ENCODE measurements around the gene BLMH. TPM values are rescaled to one million over a fixed set of nuclear protein-coding genes. Genes with fewer than 3 reads are reported as not detected.
"Not testable (repeated sequence)": the region's sequence is repeated elsewhere in the genome, so short reads cannot be mapped to it uniquely, and the experiment has no call there.

BLMH gene
- total RNA-seq, 2 experiments from 2014 or later, result 68.0 to 70.5 TPM

DNA sequence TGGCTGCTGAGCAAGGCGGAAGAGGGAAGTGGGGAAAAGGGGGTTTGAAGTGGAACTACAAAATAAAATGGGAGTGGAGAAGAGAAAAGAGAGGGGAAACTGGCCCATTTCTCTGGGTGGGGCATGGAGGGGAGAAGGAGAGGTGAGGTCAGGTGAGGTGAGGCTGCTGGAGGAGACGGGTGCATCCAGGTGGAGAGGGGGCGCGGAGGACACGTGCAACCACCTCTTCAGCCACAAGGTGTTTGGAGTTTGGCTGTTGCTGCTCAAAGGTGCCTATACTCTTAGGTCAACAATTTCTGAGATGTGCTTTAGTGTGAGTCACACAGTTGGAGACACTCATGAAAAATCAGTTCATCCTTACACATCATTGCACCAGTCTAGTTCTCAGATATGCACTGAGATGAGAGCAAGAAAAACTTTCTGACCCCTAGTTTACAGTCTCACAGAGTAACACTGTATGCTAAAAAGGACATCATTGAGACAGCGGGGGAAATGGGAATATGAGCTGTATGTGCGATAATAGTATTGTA, 61.1 kb downstream of the BLMH start:
- no peak overlapping the region for H3K27ac Mint-ChIP-seq
- CTCF ChIA-PET, result no interaction called here

GRCh38 chr17:30230009-30230408, 61.7 kb downstream of the BLMH start:
- H3K9me3 Mint-ChIP-seq (ENCODE audit: low read depth); CTCF ChIA-PET; H3K4me3 Mint-ChIP-seq; H3K4me1 Mint-ChIP-seq; DNase-seq; H3K36me3 Mint-ChIP-seq; ATAC-seq; H3K27ac Mint-ChIP-seq: not testable (repeated sequence)
- peaks cover 60% of the 10 kb centered on the region for H3K27me3 Mint-ChIP-seq

More for the DNA sequence above, 61.1 kb downstream of the BLMH start:
- DNase-seq (no peak), ATAC-seq (no peak)
- H3K36me3 Mint-ChIP-seq, result no peaks in the 10 kb centered on the region
- H3K27me3 Mint-ChIP-seq, result peaks cover 62% of the 10 kb centered on the region
- H3K4me1 Mint-ChIP-seq, result peaks cover 7% of the 10 kb centered on the region
- H3K9me3 Mint-ChIP-seq (ENCODE audit: low read depth), result no peaks in the 10 kb centered on the region
- H3K4me3 Mint-ChIP-seq, result no peak overlapping the region

DNA sequence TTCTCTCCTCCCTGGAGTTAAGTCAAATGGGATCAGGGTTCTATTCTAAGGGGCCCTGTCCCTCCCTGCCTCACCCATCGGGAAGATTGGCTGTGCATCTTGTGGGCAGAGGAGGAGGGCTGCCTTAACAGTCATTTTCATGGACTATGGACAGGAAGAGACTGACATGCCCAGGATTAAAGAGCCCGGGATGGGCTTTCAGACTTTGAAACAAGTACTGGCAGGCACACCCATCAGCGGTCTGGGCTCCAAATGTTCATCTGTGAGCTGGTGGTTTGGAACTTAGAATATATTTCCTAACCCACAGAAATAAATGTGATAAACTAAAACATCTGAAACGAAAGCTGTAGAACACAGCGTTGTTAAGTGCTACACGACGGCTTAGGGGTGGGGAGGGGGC, 62.7 kb downstream of the BLMH start:
- no peak overlapping the region for H3K27ac Mint-ChIP-seq
- no peaks in the 10 kb centered on the region for H3K36me3 Mint-ChIP-seq
- H3K4me1 Mint-ChIP-seq, result peaks cover 2% of the 10 kb centered on the region
- no peak for DNase-seq
- H3K9me3 Mint-ChIP-seq (ENCODE audit: low read depth), result no peaks in the 10 kb centered on the region
- no peak for ATAC-seq
- H3K27me3 Mint-ChIP-seq, result peaks cover 50% of the 10 kb centered on the region
- no peak overlapping the region for H3K4me3 Mint-ChIP-seq
- CTCF ChIA-PET, result no interaction called here

- DNase-seq, result no peak
- H3K27me3 Mint-ChIP-seq, result peaks cover 40% of the 10 kb centered on the region
- no peaks in the 10 kb centered on the region for H3K9me3 Mint-ChIP-seq (ENCODE audit: low read depth)
- CTCF ChIA-PET, result no interaction called here
- no peak for ATAC-seq
- peaks cover 2% of the 10 kb centered on the region for H3K4me1 Mint-ChIP-seq
- H3K36me3 Mint-ChIP-seq, result no peaks in the 10 kb centered on the region
- H3K27ac Mint-ChIP-seq, result no peak overlapping the region
- no peak overlapping the region for H3K4me3 Mint-ChIP-seq
Measured at GRCh38 chr17:30228011-30228410, 63.7 kb downstream of the BLMH start.

DNA sequence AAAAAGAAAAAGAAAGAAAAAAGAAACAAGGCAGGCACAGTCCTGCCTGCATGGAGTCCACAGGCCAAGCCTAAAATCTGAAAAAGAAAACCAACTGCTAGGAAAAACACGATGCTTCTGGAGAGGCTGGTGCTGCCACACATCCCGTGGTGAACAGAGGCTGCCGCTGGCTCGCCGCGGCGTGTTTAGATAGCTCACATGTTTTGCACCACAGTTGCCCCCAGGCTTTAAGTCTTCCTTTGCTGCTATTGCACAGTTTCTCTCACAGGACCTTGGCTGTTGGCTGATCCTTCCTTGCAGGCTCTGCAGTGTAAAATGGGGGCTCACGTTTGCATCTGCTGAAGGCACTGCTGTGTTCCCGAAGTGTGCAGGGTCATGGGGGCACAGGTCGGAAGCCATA, 64.9 kb downstream of the BLMH start:
- peaks cover 29% of the 10 kb centered on the region for H3K27me3 Mint-ChIP-seq
- ATAC-seq (no peak), DNase-seq (no peak)
- H3K36me3 Mint-ChIP-seq, result no peaks in the 10 kb centered on the region
- no peak overlapping the region for H3K4me3 Mint-ChIP-seq
- CTCF ChIA-PET, result no interaction called here
- no peak overlapping the region for H3K27ac Mint-ChIP-seq
- H3K9me3 Mint-ChIP-seq (ENCODE audit: low read depth), result no peaks in the 10 kb centered on the region
- peaks cover 2% of the 10 kb centered on the region for H3K4me1 Mint-ChIP-seq

GRCh38 chr17:30225919-30226553, 65.7 kb downstream of the BLMH start:
- Mint-ChIP-seq H3K36me3 (no peaks in the 10 kb centered on the region), H3K4me1 (peaks cover 2% of the 10 kb centered on the region), H3K27me3 (peaks cover 26% of the 10 kb centered on the region), H3K9me3 (ENCODE audit: low read depth) (no peaks in the 10 kb centered on the region), H3K27ac (no peak overlapping the region), H3K4me3 (no peak overlapping the region)
- CTCF ChIA-PET, result no interaction called here
- ATAC-seq (no peak), DNase-seq (no peak)

DNA sequence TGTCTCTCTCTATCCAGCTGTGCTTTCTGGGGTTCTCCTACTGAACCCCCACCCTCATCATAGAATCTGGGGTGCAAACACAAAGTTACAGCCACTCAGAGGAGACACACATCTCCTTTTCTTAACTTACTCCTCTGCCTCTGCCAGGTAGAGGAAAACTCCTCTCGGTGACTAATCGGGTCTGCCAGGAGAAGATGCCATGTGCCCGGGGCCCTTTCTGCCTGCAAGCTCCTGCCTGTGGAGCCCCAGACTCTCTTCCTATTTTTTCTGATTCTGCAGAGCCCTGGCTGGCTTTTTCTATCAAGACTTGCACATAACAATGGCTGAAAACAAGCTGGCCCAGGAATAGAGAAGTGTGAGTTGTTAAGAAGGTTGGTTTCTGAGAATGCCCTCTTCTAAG, 66.6 kb downstream of the BLMH start:
- no peak for DNase-seq
- H3K27ac Mint-ChIP-seq, result no peak overlapping the region
- H3K9me3 Mint-ChIP-seq (ENCODE audit: low read depth), result no peaks in the 10 kb centered on the region
- no peak for ATAC-seq
- peaks cover 16% of the 10 kb centered on the region for H3K27me3 Mint-ChIP-seq
- H3K36me3 Mint-ChIP-seq, result no peaks in the 10 kb centered on the region
- H3K4me3 Mint-ChIP-seq, result no peak overlapping the region
- H3K4me1 Mint-ChIP-seq, result peaks cover 1% of the 10 kb centered on the region
- CTCF ChIA-PET, result no interaction called here

DNA sequence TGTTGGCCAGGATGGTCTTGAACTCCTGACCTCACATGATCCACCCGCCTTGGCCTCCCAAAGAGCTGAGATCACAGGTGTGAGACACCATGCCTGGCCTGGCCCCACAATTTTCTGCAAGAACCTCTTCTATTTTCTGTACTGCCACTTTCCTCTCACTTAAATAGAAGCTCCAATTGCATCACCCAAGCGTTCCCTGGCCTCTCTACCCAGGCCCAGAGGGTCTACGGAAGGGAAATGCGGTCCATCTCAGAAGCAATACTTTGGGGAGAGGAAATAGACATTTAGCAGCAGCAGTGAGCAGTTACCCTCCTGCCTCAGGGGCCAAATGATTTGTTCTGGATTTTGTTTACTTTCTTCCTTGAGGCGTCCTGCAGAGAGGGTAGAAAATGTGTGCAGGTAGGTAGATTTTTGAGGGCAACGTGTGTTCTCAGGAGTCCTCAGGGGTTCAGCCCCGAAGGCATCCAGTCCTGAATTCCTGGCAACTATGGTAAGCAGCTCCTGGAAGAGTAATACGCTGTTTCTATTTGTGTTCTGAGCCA, 67.3 kb downstream of the BLMH start:
- Mint-ChIP-seq H3K9me3 (ENCODE audit: low read depth) (no peaks in the 10 kb centered on the region), H3K36me3 (no peaks in the 10 kb centered on the region), H3K4me3 (no peak overlapping the region), H3K27ac (no peak overlapping the region), H3K27me3 (peaks cover 13% of the 10 kb centered on the region), H3K4me1 (no peaks in the 10 kb centered on the region)
- CTCF ChIA-PET, result no interaction called here
- no peak for ATAC-seq
- no peak for DNase-seq

DNA sequence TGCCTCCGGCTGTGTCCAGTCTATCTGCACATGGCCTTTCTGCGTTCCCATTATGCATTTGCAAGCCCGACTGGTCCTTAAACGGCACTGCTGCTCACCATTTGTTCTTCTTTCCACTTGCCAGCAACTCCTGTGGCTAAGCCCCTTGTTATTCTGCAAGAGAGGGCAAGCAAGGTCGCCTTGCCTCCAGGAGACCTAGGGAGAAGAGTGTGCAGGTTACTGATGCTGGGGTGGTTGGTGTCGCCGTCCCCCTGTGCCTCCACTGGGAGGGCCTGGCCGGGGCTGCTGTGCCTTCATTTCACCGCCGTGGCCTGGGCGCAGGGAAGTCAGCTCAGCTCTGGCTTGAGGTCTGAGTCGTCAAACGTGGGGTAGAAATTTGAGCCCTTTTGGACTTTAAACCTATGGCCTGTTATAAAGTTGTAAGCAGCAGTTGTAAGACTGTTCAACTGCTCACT, 69.0 kb downstream of the BLMH start:
- Mint-ChIP-seq H3K4me1 (peaks cover 2% of the 10 kb centered on the region), H3K9me3 (ENCODE audit: low read depth) (no peaks in the 10 kb centered on the region), H3K27me3 (peaks cover 16% of the 10 kb centered on the region), H3K36me3 (no peaks in the 10 kb centered on the region), H3K27ac (no peak overlapping the region), H3K4me3 (no peak overlapping the region)
- DNase-seq (no peak), ATAC-seq (no peak)
- CTCF ChIA-PET, result no interaction called here

GRCh38 chr17:30222251-30222650, 69.5 kb downstream of the BLMH start:
- Mint-ChIP-seq H3K27ac (no peak overlapping the region), H3K27me3 (peaks cover 16% of the 10 kb centered on the region), H3K36me3 (no peaks in the 10 kb centered on the region), H3K9me3 (ENCODE audit: low read depth) (no peaks in the 10 kb centered on the region), H3K4me3 (no peak overlapping the region), H3K4me1 (peaks cover 2% of the 10 kb centered on the region)
- ATAC-seq (no peak), DNase-seq (no peak)
- CTCF ChIA-PET, result no interaction called here

DNA sequence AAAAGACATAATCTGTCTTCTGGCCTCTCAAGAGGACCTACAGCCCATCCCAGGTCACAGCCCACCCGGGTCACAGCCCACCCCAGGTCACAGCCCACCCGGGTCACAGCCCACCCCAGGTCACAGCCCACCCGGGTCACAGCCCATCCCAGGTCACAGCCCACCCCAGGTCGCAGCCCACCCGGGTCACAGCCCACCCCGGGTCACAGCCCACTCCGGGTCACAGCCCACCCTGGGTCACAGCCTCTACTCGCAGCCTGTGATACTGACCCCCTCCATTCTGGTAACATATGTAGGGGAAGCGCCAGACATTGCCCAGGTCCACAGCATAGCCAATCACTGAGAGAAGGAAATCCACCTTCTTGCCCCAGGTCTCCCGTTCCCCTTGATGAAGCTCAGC, 70.4 kb downstream of the BLMH start:
- CTCF ChIA-PET, result interaction anchor here (0.7 to 2.2 kb wide), 2 partner anchors 115 to 119 kb away, joined by 3 to 6 read pairs; no protein-coding TSS in a partner anchor
- Mint-ChIP-seq H3K9me3 (ENCODE audit: low read depth) (no peaks in the 10 kb centered on the region), H3K4me1 (peaks cover 2% of the 10 kb centered on the region), H3K27me3 (peaks cover 12% of the 10 kb centered on the region), H3K4me3 (no peak overlapping the region), H3K27ac (no peak overlapping the region), H3K36me3 (no peaks in the 10 kb centered on the region)
- ATAC-seq (no peak), DNase-seq (no peak)

- Mint-ChIP-seq H3K27ac (no peak overlapping the region), H3K9me3 (ENCODE audit: low read depth) (no peaks in the 10 kb centered on the region), H3K36me3 (no peaks in the 10 kb centered on the region), H3K4me1 (peaks cover 2% of the 10 kb centered on the region), H3K4me3 (no peak overlapping the region), H3K27me3 (peaks cover 9% of the 10 kb centered on the region)
- DNase-seq, result no peak
- CTCF ChIA-PET, result interaction anchor here (0.9 to 2.2 kb wide), 2 partner anchors 94 to 116 kb away, joined by 3 to 6 read pairs; no protein-coding TSS in a partner anchor
- no peak for ATAC-seq
Measured at GRCh38 chr17:30220414-30220813, 71.3 kb downstream of the BLMH start.

- CTCF ChIA-PET, result interaction anchor here (0.9 to 2.2 kb wide), 2 partner anchors 93 to 117 kb away, joined by 3 to 6 read pairs; no protein-coding TSS in a partner anchor
- H3K4me1 Mint-ChIP-seq, result peaks cover 2% of the 10 kb centered on the region
- ATAC-seq, result no peak
- no peaks in the 10 kb centered on the region for H3K9me3 Mint-ChIP-seq (ENCODE audit: low read depth)
- no peak for DNase-seq
- H3K27me3 Mint-ChIP-seq, result peaks cover 9% of the 10 kb centered on the region
- H3K36me3 Mint-ChIP-seq, result no peaks in the 10 kb centered on the region
- no peak overlapping the region for H3K4me3 Mint-ChIP-seq
- H3K27ac Mint-ChIP-seq, result no peak overlapping the region
Measured at GRCh38 chr17:30219833-30220232, 71.9 kb downstream of the BLMH start.

- CTCF ChIA-PET, result interaction anchor here (0.9 to 2.2 kb wide), 2 partner anchors 93 to 118 kb away, joined by 3 to 6 read pairs; no protein-coding TSS in a partner anchor
- no peak overlapping the region for H3K4me3 Mint-ChIP-seq
- peaks cover 2% of the 10 kb centered on the region for H3K4me1 Mint-ChIP-seq
- H3K9me3 Mint-ChIP-seq (ENCODE audit: low read depth), result no peaks in the 10 kb centered on the region
- DNase-seq (no peak), ATAC-seq (no peak)
- no peak overlapping the region for H3K27ac Mint-ChIP-seq
- no peaks in the 10 kb centered on the region for H3K36me3 Mint-ChIP-seq
- H3K27me3 Mint-ChIP-seq, result peaks cover 9% of the 10 kb centered on the region
Measured at GRCh38 chr17:30219315-30219714, 72.4 kb downstream of the BLMH start.
